Measurements from ENCODE around the gene KREMEN2. TPM values are rescaled to one million over a fixed set of nuclear protein-coding genes. Genes with fewer than 3 reads are reported as not detected.

KREMEN2 gene
- total and polyA plus RNA-seq, 9 of the 15 experiments (the other 6 are each of a cell fraction or from before 2014, with no cell fraction given): 0.04 to 7.7 (median 1.5) TPM; not detected in 1

DNA sequence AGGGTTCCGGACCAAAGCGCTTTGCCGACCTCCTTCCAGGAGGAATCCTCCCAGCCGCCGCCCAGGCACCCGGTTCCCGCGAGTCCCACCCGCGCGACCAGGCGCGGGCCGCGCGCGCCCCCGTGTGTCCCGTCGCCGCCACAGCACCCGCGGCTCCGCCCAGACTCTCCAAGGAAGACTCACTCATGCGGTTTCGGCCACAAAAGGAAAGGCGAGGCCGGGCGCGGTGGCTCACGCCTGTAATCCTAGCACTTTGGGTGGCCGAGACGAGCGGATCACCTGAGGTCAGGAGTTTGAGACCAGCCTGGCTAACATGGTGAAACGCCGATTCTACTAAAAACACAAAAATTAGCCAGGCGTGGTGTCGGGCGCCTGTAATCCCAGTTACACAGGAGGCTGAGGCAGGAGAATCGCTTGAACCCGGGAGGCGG lies 19.6 kb downstream of the KREMEN2 start (continued):
- TF ChIP-seq ZNF316 (IDR thresholded peaks at IDR 0.05): peak; percentile 6; the same call in 1 of the 2 replicates
- peak; percentile 41; the same call in 1 of the 2 replicates for TF ChIP-seq HCFC1 (IDR thresholded peaks at IDR 0.05; ENCODE audit: low read depth, low read length)
- TF ChIP-seq TRIM28 (IDR thresholded peaks at IDR 0.05): 0 out of 2 replicates have a peak, but pooled peaks have one; percentile 51
- no peak for TF ChIP-seq ZNF785 (CRISPR knock-in tag; IDR thresholded peaks at IDR 0.05)
- no peak for TF ChIP-seq MXI1 (IDR thresholded peaks at IDR 0.05; ENCODE audit: low read depth, low read length)
- TF ChIP-seq, protein P1, sequence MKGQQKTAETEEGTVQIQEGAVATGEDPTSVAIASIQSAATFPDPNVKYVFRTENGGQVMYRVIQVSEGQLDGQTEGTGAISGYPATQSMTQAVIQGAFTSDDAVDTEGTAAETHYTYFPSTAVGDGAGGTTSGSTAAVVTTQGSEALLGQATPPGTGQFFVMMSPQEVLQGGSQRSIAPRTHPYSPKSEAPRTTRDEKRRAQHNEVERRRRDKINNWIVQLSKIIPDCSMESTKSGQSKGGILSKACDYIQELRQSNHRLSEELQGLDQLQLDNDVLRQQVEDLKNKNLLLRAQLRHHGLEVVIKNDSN (CRISPR knock-in tag; IDR thresholded peaks at IDR 0.05): no peak
- no peak for TF ChIP-seq ZNF436 (CRISPR knock-in tag; IDR thresholded peaks at IDR 0.05)
- TF ChIP-seq GTF2F1 (IDR thresholded peaks at IDR 0.05; ENCODE audit: low read depth, low read length): no peak
- no peak for TF ChIP-seq ZNF696 (CRISPR knock-in tag; conservative IDR thresholded peaks at IDR 0.05)
- TF ChIP-seq L3MBTL2 (IDR thresholded peaks at IDR 0.05): peak; percentile 88
- TF ChIP-seq TEAD1 (CRISPR knock-in tag; IDR thresholded peaks at IDR 0.05): peak in 1 of 2 experiments; percentile 54; a peak in 1 of 4 replicates
- peak; percentile 63; the same call in 1 of the 2 replicates for TF ChIP-seq ZNF263 (CRISPR knock-in tag; IDR thresholded peaks at IDR 0.05; ENCODE audit: borderline replicate concordance)
- no peak for TF ChIP-seq PTTG1 (tag; IDR thresholded peaks at IDR 0.05; ENCODE audit: low read depth)
- TF ChIP-seq KDM5B (IDR thresholded peaks at IDR 0.05; ENCODE audit: insufficient replicate concordance, low read depth, low read length): no peak
- TF ChIP-seq HNRNPL (IDR thresholded peaks at IDR 0.05; ENCODE audit: low read depth, low read length): no peak
- TF ChIP-seq MIER1 (IDR thresholded peaks at IDR 0.05; ENCODE audit: low read depth): no peak
- TF ChIP-seq BHLHE40 (IDR thresholded peaks at IDR 0.05; ENCODE audit: low read length): peak; percentile 38; the same call in 1 of the 2 replicates
- TF ChIP-seq RBFOX2 (IDR thresholded peaks at IDR 0.05; ENCODE audit: low read depth, low read length): peak; percentile 85
- no peak for TF ChIP-seq CLOCK (CRISPR knock-in tag; IDR thresholded peaks at IDR 0.05; ENCODE audit: borderline replicate concordance)
- no peak for TF ChIP-seq NR2F6 (CRISPR knock-in tag; IDR thresholded peaks at IDR 0.05)
- no peak for TF ChIP-seq HNRNPK (IDR thresholded peaks at IDR 0.05; ENCODE audit: low read depth, low read length, poor library complexity, severe bottlenecking)
- TF ChIP-seq HDAC1 (IDR thresholded peaks at IDR 0.05): no peak
- TF ChIP-seq, protein P2, sequence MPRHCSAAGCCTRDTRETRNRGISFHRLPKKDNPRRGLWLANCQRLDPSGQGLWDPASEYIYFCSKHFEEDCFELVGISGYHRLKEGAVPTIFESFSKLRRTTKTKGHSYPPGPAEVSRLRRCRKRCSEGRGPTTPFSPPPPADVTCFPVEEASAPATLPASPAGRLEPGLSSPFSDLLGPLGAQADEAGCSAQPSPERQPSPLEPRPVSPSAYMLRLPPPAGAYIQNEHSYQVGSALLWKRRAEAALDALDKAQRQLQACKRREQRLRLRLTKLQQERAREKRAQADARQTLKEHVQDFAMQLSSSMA (CRISPR knock-in tag; IDR thresholded peaks at IDR 0.05): no peak
- TF ChIP-seq NEUROD1 (IDR thresholded peaks at IDR 0.05; ENCODE audit: borderline replicate concordance, low read depth, low read length, partially characterized antibody): peak; percentile 49
- TF ChIP-seq MYC (IDR thresholded peaks at IDR 0.05; ENCODE audit: low read depth, low read length): peak; percentile 73
- no peak for TF ChIP-seq MYC (CRISPR knock-in tag; IDR thresholded peaks at IDR 0.05; ENCODE audit: borderline replicate concordance, low read depth)
- no peak for TF ChIP-seq COPS2 (conservative IDR thresholded peaks at IDR 0.05)
- no peak for TF ChIP-seq NFATC3 (IDR thresholded peaks at IDR 0.05)
- no peak for TF ChIP-seq TAF9B (IDR thresholded peaks at IDR 0.05; ENCODE audit: partially characterized antibody)

Data from K562 (cell line).